ENCODE results near the gene TEX19. TPM values are rescaled to one million over a fixed set of nuclear protein-coding genes. Genes with fewer than 3 reads are reported as not detected.

Gene TEX19
- total and polyA plus RNA-seq, 9 of the 15 experiments (the other 6 are each of a cell fraction or from before 2014, with no cell fraction given) = 0.10 to 4.9 (median 1.9) TPM

- TF ChIP-seq SRSF7 (optimal IDR thresholded peaks at IDR 0.05; ENCODE audit: low read depth, low read length) (no peak), ZFP91 (CRISPR knock-in tag; IDR thresholded peaks at IDR 0.05) (no peak), MNT (conservative IDR thresholded peaks at IDR 0.05) (peak in 1 of 2 experiments; percentile 56; a peak in 2 of 4 replicates), KLF13 (tag; IDR thresholded peaks at IDR 0.05; ENCODE audit: borderline replicate concordance, low read depth) (peak; percentile 62; the same call in 1 of the 2 replicates), NFIC (IDR thresholded peaks at IDR 0.05) (peak; percentile 69), TFAP4 (CRISPR knock-in tag; IDR thresholded peaks at IDR 0.05; ENCODE audit: borderline replicate concordance) (peak; percentile 75), MBD2 (IDR thresholded peaks at IDR 0.05; ENCODE audit: borderline replicate concordance, low read depth) (0 out of 2 replicates have a peak, but pooled peaks have one; percentile 13), CREB1 (IDR thresholded peaks at IDR 0.05) (no peak), CREB1 (CRISPR knock-in tag; IDR thresholded peaks at IDR 0.05) (0 out of 2 replicates have a peak, but pooled peaks have one; percentile 37), CTCF (IDR thresholded peaks at IDR 0.05 in 2 of 3, conservative IDR thresholded peaks at IDR 0.05 in 1 of 3; ENCODE audit: insufficient read depth in 2 of 3, low read depth in 1 of 3, low read length in 3 of 3) (peak in 2 of 3 experiments; percentile 27 to 32; a peak in 2 of 6 replicates), ZBTB33 (CRISPR knock-in tag; IDR thresholded peaks at IDR 0.05) (peak; percentile 100)
Observed at GRCh38 chr17:82388223-82388921, 29.3 kb downstream of the TEX19 start (continued).
